ENCODE measurements around the gene KLHL21.

GRCh38 chr1:6557597-6557996 lies 45.1 kb downstream of the KLHL21 start:
- no peak for TF ChIP-seq POLR2AphosphoS5 (IDR thresholded peaks at IDR 0.05; ENCODE audit: low read depth, low read length)
- no peak for TF ChIP-seq POLR2A (IDR thresholded peaks at IDR 0.05; ENCODE audit: borderline replicate concordance, extremely low read depth, insufficient read depth, insufficient read length)
- TF ChIP-seq EZH2 (IDR thresholded peaks at IDR 0.05), result no peak
- TF ChIP-seq CTCF (IDR thresholded peaks at IDR 0.05 in 2 of 3, conservative IDR thresholded peaks at IDR 0.05 in 1 of 3; ENCODE audit: borderline replicate concordance in 1 of 3, insufficient read depth in 1 of 3, low read depth in 2 of 3, low read length in 2 of 3), result no peak
- TF ChIP-seq, protein P1, sequence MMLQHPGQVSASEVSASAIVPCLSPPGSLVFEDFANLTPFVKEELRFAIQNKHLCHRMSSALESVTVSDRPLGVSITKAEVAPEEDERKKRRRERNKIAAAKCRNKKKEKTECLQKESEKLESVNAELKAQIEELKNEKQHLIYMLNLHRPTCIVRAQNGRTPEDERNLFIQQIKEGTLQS (IDR thresholded peaks at IDR 0.05), result no peak
